Panc1 (cell line): ENCODE data around the gene NPHP1. TPM values are rescaled to one million over a fixed set of nuclear protein-coding genes. Genes with fewer than 3 reads are reported as not detected.

ENCODE experiments used
- ATAC-seq: fragments of 200-7000 bp; cut with Tn5 transposase; 2 replicates; pipeline ENCODE4 v1.9.1; 2020; ENCODE audit warnings: mild to moderate bottlenecking, moderate library complexity
- BruUV-seq: library from RNA; stranded (reverse); fragments of 400-500 nt; replicated peaks from 2 replicates; lab custom pipeline; 2021; lab: Mats Ljungman, UMichigan
- CTCF ChIA-PET: fragments of 300-600 bp; sonication (Branson Sonifier 250); formaldehyde crosslinking; loops from one replicate; lab custom pipeline; 2022; ENCODE audit warnings: antibody characterized with exemption; lab: Charles Lee
- POLR2A ChIA-PET: fragments of 300-600 bp; sonication (Branson Sonifier 250); formaldehyde crosslinking; loops from one replicate; lab custom pipeline; 2022; ENCODE audit warnings: antibody characterized with exemption; lab: Charles Lee
- DNase-seq: peaks from one replicate; pipeline ENCODE4 v3.0.0-alpha.2; 2010; ENCODE audit warnings: low read depth, low spot score
- H3K27ac ChIP-seq: 2 replicates; pipeline ENCODE4 v1.5.1; 2011; ENCODE audit warnings: mild to moderate bottlenecking, low read length, inconsistent platforms
- H3K27me3 ChIP-seq: fragments of 200-500 bp; sonication (Bioruptor generic); 2 replicates; pipeline ENCODE4 v1.6.0; 2014; ENCODE audit warnings: low read length, inconsistent platforms; ENCODE audit not compliant: control insufficient read depth, insufficient read depth
- H3K36me3 ChIP-seq: fragments of 200-500 bp; sonication (Bioruptor generic); 2 replicates; pipeline ENCODE4 v1.5.1; 2014; ENCODE audit warnings: inconsistent platforms, mild to moderate bottlenecking, low read length, moderate library complexity; ENCODE audit not compliant: control insufficient read depth, insufficient read depth
- H3K4me1 ChIP-seq: 2 replicates; pipeline ENCODE4 v1.5.1; 2011; ENCODE audit warnings: inconsistent platforms, mild to moderate bottlenecking, low read length, moderate library complexity; ENCODE audit not compliant: control insufficient read depth, insufficient read depth
- H3K4me3 ChIP-seq, 2 experiments: 2 replicates each; pipeline ENCODE4 v1.5.1; 2011 to 2012; ENCODE audit warnings: low read depth in 2 of 2, low read length in 2 of 2, mild to moderate bottlenecking in 2 of 2, inconsistent platforms in 1 of 2, moderate library complexity in 1 of 2
- H3K9me3 ChIP-seq: fragments of 200-500 bp; sonication (Bioruptor generic); 2 replicates; pipeline ENCODE4 v1.5.1; 2014; ENCODE audit warnings: low read depth, mild to moderate bottlenecking, inconsistent platforms, low read length, moderate library complexity; ENCODE audit not compliant: control insufficient read depth, insufficient read depth
- POLR2AphosphoS5 ChIP-seq: IDR thresholded peaks from 2 replicates; pipeline ENCODE4 v1.6.1; 2012; ENCODE audit warnings: mild to moderate bottlenecking, low read depth, low read length, moderate library complexity
- SIN3A ChIP-seq: IDR thresholded peaks from 2 replicates; pipeline ENCODE4 v1.6.1; 2012; ENCODE audit warnings: low read depth, mild to moderate bottlenecking, low read length, moderate library complexity, borderline replicate concordance; ENCODE audit not compliant: insufficient read depth
- TCF7L2 ChIP-seq: IDR thresholded peaks from 2 replicates; pipeline ENCODE4 v1.6.1; 2011; ENCODE audit warnings: mild to moderate bottlenecking, low read depth, low read length, inconsistent platforms
- in situ Hi-C: cut with HindIII; loops from 2 replicates; pipeline ENCODE4 v1.10.0; 2016; ENCODE audit warnings: low sequenced_read_pairs, low pct_unique_long_range_greater_than_20kb
- intact Hi-C: fragments of 100-400 bp; cut with micrococcal nuclease; formaldehyde crosslinking; loops from one replicate; pipeline ENCODE4 v1.10.0; 2022; ENCODE audit not compliant: unreplicated experiment
- total RNA-seq: library from RNA; stranded (reverse); gene quantifications from one replicate; pipeline ENCODE4 v1.2.1, GENCODE V29; 2021; ENCODE audit not compliant: unreplicated experiment
- TF ChIP-seq, protein P1 (sequence below): fragments of 450-650 bp; IDR thresholded peaks from 2 replicates; pipeline ENCODE4 v1.5.1; 2017; ENCODE audit warnings: mild to moderate bottlenecking
- TF ChIP-seq, protein P2 (sequence below), 2 experiments: IDR thresholded peaks; 2 replicates each; pipeline ENCODE4 v1.6.1; 2011 to 2012; ENCODE audit warnings: low read depth in 2 of 2, control low read depth in 1 of 2, low read length in 1 of 2, mild to moderate bottlenecking in 1 of 2, moderate library complexity in 1 of 2; ENCODE audit not compliant: insufficient read depth in 1 of 2

NPHP1 gene
- total RNA-seq, 1 experiment from 2014 or later: 7.2 TPM

DNA sequence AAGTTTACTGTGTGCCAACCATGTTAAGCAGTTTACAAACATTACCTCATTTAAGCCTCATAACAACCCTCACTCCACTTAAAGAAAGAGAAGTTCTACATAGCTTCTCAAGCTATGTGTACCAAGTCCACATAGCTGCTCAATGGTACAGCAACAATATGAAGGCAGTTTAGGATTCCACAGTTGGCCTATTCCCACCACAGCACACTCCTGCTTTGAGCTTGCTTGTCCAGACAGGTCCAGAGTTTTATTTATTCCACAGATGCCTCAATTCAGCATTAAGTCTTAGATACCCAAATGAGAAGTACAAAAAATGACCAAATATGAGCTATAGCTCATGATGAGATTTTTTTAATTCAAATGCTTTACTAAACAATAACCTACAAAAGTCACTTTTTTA is 24.8 kb downstream of the NPHP1 start:
- Histone ChIP-seq H3K27ac (no peak overlapping the region), H3K27me3 (no peaks in the 10 kb centered on the region), H3K4me3 (no peak overlapping the region), H3K36me3 (no peaks in the 10 kb centered on the region), H3K4me1 (no peaks in the 10 kb centered on the region), H3K9me3 (peaks cover 5% of the 10 kb centered on the region; the same call in 1 of the 2 replicates)
- no peak for ATAC-seq
- POLR2A ChIA-PET: no interaction called here
- DNase-seq: no peak
- in situ Hi-C loops (no loop called here), intact Hi-C loops (no loop called here)
- CTCF ChIA-PET: no interaction called here
- BruUV-seq: no TSS peak
- TF ChIP-seq POLR2AphosphoS5 (no peak), TCF7L2 (no peak), SIN3A (no peak)
- TF ChIP-seq, protein P1, sequence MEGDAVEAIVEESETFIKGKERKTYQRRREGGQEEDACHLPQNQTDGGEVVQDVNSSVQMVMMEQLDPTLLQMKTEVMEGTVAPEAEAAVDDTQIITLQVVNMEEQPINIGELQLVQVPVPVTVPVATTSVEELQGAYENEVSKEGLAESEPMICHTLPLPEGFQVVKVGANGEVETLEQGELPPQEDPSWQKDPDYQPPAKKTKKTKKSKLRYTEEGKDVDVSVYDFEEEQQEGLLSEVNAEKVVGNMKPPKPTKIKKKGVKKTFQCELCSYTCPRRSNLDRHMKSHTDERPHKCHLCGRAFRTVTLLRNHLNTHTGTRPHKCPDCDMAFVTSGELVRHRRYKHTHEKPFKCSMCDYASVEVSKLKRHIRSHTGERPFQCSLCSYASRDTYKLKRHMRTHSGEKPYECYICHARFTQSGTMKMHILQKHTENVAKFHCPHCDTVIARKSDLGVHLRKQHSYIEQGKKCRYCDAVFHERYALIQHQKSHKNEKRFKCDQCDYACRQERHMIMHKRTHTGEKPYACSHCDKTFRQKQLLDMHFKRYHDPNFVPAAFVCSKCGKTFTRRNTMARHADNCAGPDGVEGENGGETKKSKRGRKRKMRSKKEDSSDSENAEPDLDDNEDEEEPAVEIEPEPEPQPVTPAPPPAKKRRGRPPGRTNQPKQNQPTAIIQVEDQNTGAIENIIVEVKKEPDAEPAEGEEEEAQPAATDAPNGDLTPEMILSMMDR: no peak
- TF ChIP-seq, protein P2, sequence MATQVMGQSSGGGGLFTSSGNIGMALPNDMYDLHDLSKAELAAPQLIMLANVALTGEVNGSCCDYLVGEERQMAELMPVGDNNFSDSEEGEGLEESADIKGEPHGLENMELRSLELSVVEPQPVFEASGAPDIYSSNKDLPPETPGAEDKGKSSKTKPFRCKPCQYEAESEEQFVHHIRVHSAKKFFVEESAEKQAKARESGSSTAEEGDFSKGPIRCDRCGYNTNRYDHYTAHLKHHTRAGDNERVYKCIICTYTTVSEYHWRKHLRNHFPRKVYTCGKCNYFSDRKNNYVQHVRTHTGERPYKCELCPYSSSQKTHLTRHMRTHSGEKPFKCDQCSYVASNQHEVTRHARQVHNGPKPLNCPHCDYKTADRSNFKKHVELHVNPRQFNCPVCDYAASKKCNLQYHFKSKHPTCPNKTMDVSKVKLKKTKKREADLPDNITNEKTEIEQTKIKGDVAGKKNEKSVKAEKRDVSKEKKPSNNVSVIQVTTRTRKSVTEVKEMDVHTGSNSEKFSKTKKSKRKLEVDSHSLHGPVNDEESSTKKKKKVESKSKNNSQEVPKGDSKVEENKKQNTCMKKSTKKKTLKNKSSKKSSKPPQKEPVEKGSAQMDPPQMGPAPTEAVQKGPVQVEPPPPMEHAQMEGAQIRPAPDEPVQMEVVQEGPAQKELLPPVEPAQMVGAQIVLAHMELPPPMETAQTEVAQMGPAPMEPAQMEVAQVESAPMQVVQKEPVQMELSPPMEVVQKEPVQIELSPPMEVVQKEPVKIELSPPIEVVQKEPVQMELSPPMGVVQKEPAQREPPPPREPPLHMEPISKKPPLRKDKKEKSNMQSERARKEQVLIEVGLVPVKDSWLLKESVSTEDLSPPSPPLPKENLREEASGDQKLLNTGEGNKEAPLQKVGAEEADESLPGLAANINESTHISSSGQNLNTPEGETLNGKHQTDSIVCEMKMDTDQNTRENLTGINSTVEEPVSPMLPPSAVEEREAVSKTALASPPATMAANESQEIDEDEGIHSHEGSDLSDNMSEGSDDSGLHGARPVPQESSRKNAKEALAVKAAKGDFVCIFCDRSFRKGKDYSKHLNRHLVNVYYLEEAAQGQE (IDR thresholded peaks at IDR 0.05; ENCODE audit: insufficient read depth in 1 of 2, low read depth in 2 of 2, low read length in 1 of 2): no peak

DNA sequence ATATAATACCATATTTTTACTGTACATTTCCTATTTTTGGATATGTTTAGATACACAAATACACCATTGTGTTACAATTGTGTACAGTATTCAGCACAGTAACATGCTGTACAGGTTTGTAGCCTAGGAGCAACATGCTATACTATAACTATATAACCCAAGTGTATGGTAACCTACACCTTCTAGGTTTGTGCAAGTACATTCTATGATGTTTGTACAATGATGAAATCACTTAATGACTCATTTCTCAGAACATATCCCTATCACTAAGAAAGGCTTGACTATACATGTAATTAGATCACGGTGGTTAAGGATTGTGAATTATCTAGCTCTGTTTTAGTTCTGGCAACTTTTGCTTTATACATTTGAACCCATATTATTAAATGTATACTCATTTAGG is 31.3 kb downstream of the NPHP1 start:
- no peak overlapping the region for H3K4me3 ChIP-seq
- ChIA-PET CTCF (no interaction called here), POLR2A (no interaction called here)
- in situ Hi-C loops: no loop called here
- H3K27ac ChIP-seq: no peak overlapping the region
- H3K9me3 ChIP-seq: no peaks in the 10 kb centered on the region
- no peaks in the 10 kb centered on the region; the same call in 1 of the 2 replicates for H3K4me1 ChIP-seq
- TF ChIP-seq, protein P2 (IDR thresholded peaks at IDR 0.05; ENCODE audit: insufficient read depth in 1 of 2, low read depth in 2 of 2, low read length in 1 of 2): no peak
- TF ChIP-seq, protein P1: no peak
- TF ChIP-seq POLR2AphosphoS5 (no peak), TCF7L2 (no peak), SIN3A (no peak)
- intact Hi-C loops: no loop called here
- no peaks in the 10 kb centered on the region for H3K36me3 ChIP-seq
- no peaks in the 10 kb centered on the region for H3K27me3 ChIP-seq
- no TSS peak for BruUV-seq
- ATAC-seq (peak; percentile 79; the same call in 1 of the 2 replicates), DNase-seq (no peak)
